IPS-18c (cell line): ENCODE data around the gene DMD.

Experiments
- H3K4me3 ChIP-seq: 2 replicates; pipeline ENCODE4 v1.7.0; 2013; ENCODE audit warnings: low read depth, mild to moderate bottlenecking, low read length, moderate library complexity; ENCODE audit not compliant: insufficient read depth
- H3K9me3 ChIP-seq: one replicate; pipeline ENCODE4 v1.6.1; 2013; ENCODE audit warnings: mild to moderate bottlenecking, low read length, moderate library complexity; ENCODE audit not compliant: control insufficient read depth, insufficient read depth

Gene DMD

GRCh38 chrX:31190221-31190975, 2021.0 kb downstream of the DMD start:
- Histone ChIP-seq H3K9me3 (no peaks in the 10 kb centered on the region), H3K4me3 (no peak overlapping the region)

- H3K9me3 ChIP-seq = no peaks in the 10 kb centered on the region
Observed at GRCh38 chrX:31186693-31187338, 2024.5 kb downstream of the DMD start.

GRCh38 chrX:31185884-31186283, 2025.5 kb downstream of the DMD start:
- Histone ChIP-seq H3K4me3 (no peak overlapping the region), H3K9me3 (no peaks in the 10 kb centered on the region)

More at GRCh38 chrX:31186693-31187338, 2024.5 kb downstream of the DMD start:
- no peak overlapping the region for H3K4me3 ChIP-seq

- Histone ChIP-seq H3K9me3 (no peaks in the 10 kb centered on the region), H3K4me3 (no peak overlapping the region)
Observed at GRCh38 chrX:31181377-31182000, 2029.9 kb downstream of the DMD start.

- no peaks in the 10 kb centered on the region for H3K9me3 ChIP-seq
- no peak overlapping the region for H3K4me3 ChIP-seq
Observed at GRCh38 chrX:31179203-31179602, 2032.1 kb downstream of the DMD start.

- Histone ChIP-seq H3K4me3 (no peak overlapping the region), H3K9me3 (no peaks in the 10 kb centered on the region)
Observed at GRCh38 chrX:31178769-31179125, 2032.6 kb downstream of the DMD start.

- H3K4me3 ChIP-seq = no peak overlapping the region
- no peaks in the 10 kb centered on the region for H3K9me3 ChIP-seq
Observed at GRCh38 chrX:31178064-31178768, 2033.1 kb downstream of the DMD start.

- no peaks in the 10 kb centered on the region for H3K9me3 ChIP-seq
- H3K4me3 ChIP-seq = no peak overlapping the region
Observed at GRCh38 chrX:31170792-31171191, 2040.6 kb downstream of the DMD start.

GRCh38 chrX:31168551-31168950, 2042.8 kb downstream of the DMD start:
- H3K9me3 ChIP-seq = no peaks in the 10 kb centered on the region
- no peak overlapping the region for H3K4me3 ChIP-seq

GRCh38 chrX:31166832-31167231, 2044.5 kb downstream of the DMD start:
- Histone ChIP-seq H3K9me3 (no peaks in the 10 kb centered on the region), H3K4me3 (no peak overlapping the region)

GRCh38 chrX:31166416-31166815, 2044.9 kb downstream of the DMD start:
- Histone ChIP-seq H3K4me3 (no peak overlapping the region), H3K9me3 (no peaks in the 10 kb centered on the region)

GRCh38 chrX:31165241-31166035, 2045.9 kb downstream of the DMD start:
- no peak overlapping the region for H3K4me3 ChIP-seq
- no peaks in the 10 kb centered on the region for H3K9me3 ChIP-seq

GRCh38 chrX:31154946-31155345, 2056.4 kb downstream of the DMD start:
- Histone ChIP-seq H3K9me3 (no peaks in the 10 kb centered on the region), H3K4me3 (no peak overlapping the region)

- no peak overlapping the region for H3K4me3 ChIP-seq
- no peaks in the 10 kb centered on the region for H3K9me3 ChIP-seq
Observed at GRCh38 chrX:31153475-31154047, 2057.8 kb downstream of the DMD start.

- Histone ChIP-seq H3K9me3 (no peaks in the 10 kb centered on the region), H3K4me3 (no peak overlapping the region)
Observed at GRCh38 chrX:31147175-31147574, 2064.2 kb downstream of the DMD start.

GRCh38 chrX:31139961-31140360, 2071.4 kb downstream of the DMD start:
- H3K9me3 ChIP-seq = no peaks in the 10 kb centered on the region

GRCh38 chrX:31138124-31138523, 2073.2 kb downstream of the DMD start:
- Histone ChIP-seq H3K4me3 (no peak overlapping the region), H3K9me3 (no peaks in the 10 kb centered on the region)

More at GRCh38 chrX:31139961-31140360, 2071.4 kb downstream of the DMD start:
- H3K4me3 ChIP-seq = no peak overlapping the region
